ENCODE results near the gene RPS16. TPM values are rescaled to one million over a fixed set of nuclear protein-coding genes. Genes with fewer than 3 reads are reported as not detected.

RPS16 gene
- total RNA-seq, 4 donors from 2014 or later: 1,316 to 2,441 (median 1,971) TPM

GRCh38 chr19:39409208-39410016 is 26.3 kb downstream of the RPS16 start:
- Histone ChIP-seq H3K4me3 (peak overlapping the region; percentile 63 to 93 (median 80)), H3K27ac (replicated peaks in 1 of 4) (peak overlapping the region; percentile 99 to 100 (median 100)), H3K36me3 (peaks cover 13 to 22% (median 21%) of the 10 kb centered on the region in 4 donors), H3K27me3 (no peaks in the 10 kb centered on the region), H3K4me1 (peaks cover 32 to 53% (median 48%) of the 10 kb centered on the region in 4 donors), H3K9me3 (no peaks in the 10 kb centered on the region)
- peak; percentile 97 for DNase-seq (ENCODE audit: extremely low spot score)
- TF ChIP-seq POLR2A (IDR thresholded peaks at IDR 0.05; ENCODE audit: low read depth): peak; percentile 82
- peak in 1 of 2 donors; percentile 95 for TF ChIP-seq POLR2AphosphoS5 (IDR thresholded peaks at IDR 0.05)
- no peak for TF ChIP-seq CTCF (IDR thresholded peaks at IDR 0.05)
- TF ChIP-seq EP300 (IDR thresholded peaks at IDR 0.05): peak; percentile 89
- intact Hi-C loops (cut with DNase I): no loop called here
- WGBS: 0% methylated on average over 22 of the region's 52 CpGs

- Histone ChIP-seq H3K4me1 (peaks cover 35 to 50% (median 45%) of the 10 kb centered on the region in 4 donors), H3K27me3 (no peaks in the 10 kb centered on the region), H3K4me3 (peak overlapping the region; percentile 63 to 93 (median 80)), H3K36me3 (peaks cover 13 to 22% (median 21%) of the 10 kb centered on the region in 4 donors), H3K27ac (replicated peaks in 1 of 4) (peak overlapping the region; percentile 99 to 100 (median 100)), H3K9me3 (no peaks in the 10 kb centered on the region)
- intact Hi-C loops (cut with DNase I): no loop called here
- DNase-seq (ENCODE audit: extremely low spot score): no peak
- WGBS: 7% methylated on average over 6 of the region's 20 CpGs
- no peak for TF ChIP-seq EP300 (IDR thresholded peaks at IDR 0.05)
- no peak for TF ChIP-seq CTCF (IDR thresholded peaks at IDR 0.05)
- peak; percentile 42 for TF ChIP-seq POLR2A (IDR thresholded peaks at IDR 0.05; ENCODE audit: low read depth)
- peak in 1 of 2 donors; percentile 70 for TF ChIP-seq POLR2AphosphoS5 (IDR thresholded peaks at IDR 0.05)
These were observed 27.1 kb downstream of the RPS16 start for GRCh38 chr19:39408392-39409207.

GRCh38 chr19:39407660-39408391 is 27.9 kb downstream of the RPS16 start:
- TF ChIP-seq POLR2AphosphoS5 (IDR thresholded peaks at IDR 0.05): peak in 1 of 2 donors; percentile 71
- no peak for TF ChIP-seq POLR2A (IDR thresholded peaks at IDR 0.05; ENCODE audit: low read depth)
- 11% methylated on average over 12 of the region's 40 CpGs for WGBS
- H3K4me3 ChIP-seq: peak overlapping the region; percentile 63 to 93 (median 80)
- H3K27me3 ChIP-seq: no peaks in the 10 kb centered on the region
- DNase-seq (ENCODE audit: extremely low spot score): no peak
- peak overlapping the region; percentile 99 to 100 (median 100) for H3K27ac ChIP-seq (replicated peaks in 1 of 4)
- no peaks in the 10 kb centered on the region for H3K9me3 ChIP-seq
- intact Hi-C loops (cut with DNase I): no loop called here
- H3K4me1 ChIP-seq: peaks cover 35 to 54% (median 45%) of the 10 kb centered on the region in 4 donors
- H3K36me3 ChIP-seq: peaks cover 13 to 22% (median 21%) of the 10 kb centered on the region in 4 donors

GRCh38 chr19:39407410-39407659 is 28.4 kb downstream of the RPS16 start:
- peaks cover 36 to 56% (median 49%) of the 10 kb centered on the region in 4 donors for H3K4me1 ChIP-seq
- H3K27ac ChIP-seq (replicated peaks in 1 of 4): peak overlapping the region; percentile 99 to 100 (median 100)
- peaks cover 13 to 22% (median 21%) of the 10 kb centered on the region in 4 donors for H3K36me3 ChIP-seq
- intact Hi-C loops (cut with DNase I): no loop called here
- TF ChIP-seq EP300 (IDR thresholded peaks at IDR 0.05): no peak
- no peak for TF ChIP-seq POLR2AphosphoS5 (IDR thresholded peaks at IDR 0.05)
- TF ChIP-seq POLR2A (IDR thresholded peaks at IDR 0.05; ENCODE audit: low read depth): no peak
- H3K27me3 ChIP-seq: no peaks in the 10 kb centered on the region
- H3K9me3 ChIP-seq: no peaks in the 10 kb centered on the region
- DNase-seq (ENCODE audit: extremely low spot score): no peak
- WGBS: 0% methylated on average over 1 of the region's 14 CpGs
- peak overlapping the region; percentile 63 to 93 (median 80) for H3K4me3 ChIP-seq

- H3K36me3 ChIP-seq: peaks cover 13 to 22% (median 21%) of the 10 kb centered on the region in 4 donors
- peak within 1 kb of the TSS; percentile 63 to 93 (median 80) for H3K4me3 ChIP-seq
- no peaks in the 10 kb centered on the region for H3K27me3 ChIP-seq
- H3K9me3 ChIP-seq: no peaks in the 10 kb centered on the region
- H3K4me1 ChIP-seq: peaks cover 41 to 59% (median 54%) of the 10 kb centered on the region in 4 donors
- TF ChIP-seq POLR2AphosphoS5 (IDR thresholded peaks at IDR 0.05): peak in 1 of 2 donors; percentile 98
- TF ChIP-seq EP300 (IDR thresholded peaks at IDR 0.05): no peak
- TF ChIP-seq POLR2A (IDR thresholded peaks at IDR 0.05; ENCODE audit: low read depth): peak; percentile 99
- TF ChIP-seq CTCF (IDR thresholded peaks at IDR 0.05): no peak
- DNase-seq (ENCODE audit: extremely low spot score): peak; percentile 99
- intact Hi-C loops (cut with DNase I): no loop called here
- H3K27ac ChIP-seq (replicated peaks in 1 of 4): peak within 1 kb of the TSS; percentile 99 to 100 (median 100)
- WGBS: 0% methylated on average over 11 of the region's 56 CpGs
These were observed 28.9 kb downstream of the RPS16 start, which contains the start of gene ZFP36 for GRCh38 chr19:39406656-39407409. Gene ZFP36 (plus strand): TSS chr19:39406847. CDS start chr19:39406905, 58 bp downstream.

All from esophagus muscularis mucosa (tissue), 4 donors.